ENCODE results near the gene ZDHHC8.

- TF ChIP-seq, protein P1, sequence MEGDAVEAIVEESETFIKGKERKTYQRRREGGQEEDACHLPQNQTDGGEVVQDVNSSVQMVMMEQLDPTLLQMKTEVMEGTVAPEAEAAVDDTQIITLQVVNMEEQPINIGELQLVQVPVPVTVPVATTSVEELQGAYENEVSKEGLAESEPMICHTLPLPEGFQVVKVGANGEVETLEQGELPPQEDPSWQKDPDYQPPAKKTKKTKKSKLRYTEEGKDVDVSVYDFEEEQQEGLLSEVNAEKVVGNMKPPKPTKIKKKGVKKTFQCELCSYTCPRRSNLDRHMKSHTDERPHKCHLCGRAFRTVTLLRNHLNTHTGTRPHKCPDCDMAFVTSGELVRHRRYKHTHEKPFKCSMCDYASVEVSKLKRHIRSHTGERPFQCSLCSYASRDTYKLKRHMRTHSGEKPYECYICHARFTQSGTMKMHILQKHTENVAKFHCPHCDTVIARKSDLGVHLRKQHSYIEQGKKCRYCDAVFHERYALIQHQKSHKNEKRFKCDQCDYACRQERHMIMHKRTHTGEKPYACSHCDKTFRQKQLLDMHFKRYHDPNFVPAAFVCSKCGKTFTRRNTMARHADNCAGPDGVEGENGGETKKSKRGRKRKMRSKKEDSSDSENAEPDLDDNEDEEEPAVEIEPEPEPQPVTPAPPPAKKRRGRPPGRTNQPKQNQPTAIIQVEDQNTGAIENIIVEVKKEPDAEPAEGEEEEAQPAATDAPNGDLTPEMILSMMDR (IDR thresholded peaks at IDR 0.05; ENCODE audit: low read depth, low read length), result no peak
- TF ChIP-seq POLR2A (IDR thresholded peaks at IDR 0.05; ENCODE audit: extremely low read depth, insufficient read length) (no peak), MYC (IDR thresholded peaks at IDR 0.05; ENCODE audit: low read depth, low read length) (no peak)
- TF ChIP-seq, protein P2, sequence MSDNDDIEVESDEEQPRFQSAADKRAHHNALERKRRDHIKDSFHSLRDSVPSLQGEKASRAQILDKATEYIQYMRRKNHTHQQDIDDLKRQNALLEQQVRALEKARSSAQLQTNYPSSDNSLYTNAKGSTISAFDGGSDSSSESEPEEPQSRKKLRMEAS (IDR thresholded peaks at IDR 0.05; ENCODE audit: low read depth, low read length), result no peak
These were observed 60.8 kb downstream of the ZDHHC8 start for GRCh38 chr22:20192293-20192971.
